Epithelial cell of prostate (primary cell): ENCODE measurements around the gene ATP1B2.
"Not testable (repeated sequence)": the region's sequence is repeated elsewhere in the genome, so short reads cannot be mapped to it uniquely, and the experiment has no call there.

Source experiments
- DNase-seq: peaks from one replicate; pipeline ENCODE4 v3.0.0-alpha.2; 2011; ENCODE audit warnings: low read depth, low spot score
- H3K27ac ChIP-seq: fragments of 450-650 bp; 2 replicates; pipeline ENCODE4 v1.5.1; 2017; ENCODE audit warnings: mild to moderate bottlenecking

ATP1B2 gene

DNA sequence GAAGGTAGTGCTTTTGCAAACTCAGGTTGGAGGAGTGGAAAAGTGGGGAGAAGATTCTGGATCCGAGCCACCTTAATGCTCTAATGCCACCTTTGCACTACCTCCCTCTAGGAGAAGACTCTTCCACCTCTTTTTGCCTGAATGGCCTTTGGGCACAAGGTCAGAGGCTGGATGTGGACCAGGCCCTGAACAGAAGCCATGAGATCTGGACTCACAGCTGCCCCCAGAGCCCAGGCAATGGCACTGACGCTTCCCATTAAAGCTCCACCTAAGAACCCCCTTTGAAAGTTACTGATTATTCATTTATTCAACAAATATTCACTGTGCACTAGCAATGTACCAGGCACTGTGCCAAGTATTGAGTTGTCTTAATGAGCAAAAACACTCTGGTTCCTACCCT, 17.6 kb upstream of the ATP1B2 start:
- no peak for DNase-seq
- no peak overlapping the region for H3K27ac ChIP-seq

DNA sequence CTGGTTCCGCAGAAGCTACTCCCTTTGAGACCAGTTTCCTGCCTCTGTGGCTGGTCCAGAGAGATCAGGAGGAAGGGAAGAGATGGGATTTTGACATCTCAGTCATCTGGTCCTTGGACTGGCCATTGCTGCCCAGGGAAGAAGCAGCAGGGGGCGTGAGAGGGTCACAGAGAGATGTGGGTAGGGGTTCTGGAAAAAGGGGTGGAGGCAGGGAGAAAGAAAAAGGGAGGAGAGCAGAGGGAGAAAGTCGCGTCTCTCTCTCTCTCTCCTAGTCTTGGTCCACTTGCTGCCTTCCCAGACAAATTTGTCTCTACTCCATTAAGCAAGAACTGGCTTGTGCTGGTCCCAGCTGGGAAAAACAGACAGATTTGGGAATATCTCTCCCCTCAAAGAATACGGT, 16.3 kb upstream of the ATP1B2 start:
- no peak for DNase-seq
- H3K27ac ChIP-seq, result no peak overlapping the region

DNA sequence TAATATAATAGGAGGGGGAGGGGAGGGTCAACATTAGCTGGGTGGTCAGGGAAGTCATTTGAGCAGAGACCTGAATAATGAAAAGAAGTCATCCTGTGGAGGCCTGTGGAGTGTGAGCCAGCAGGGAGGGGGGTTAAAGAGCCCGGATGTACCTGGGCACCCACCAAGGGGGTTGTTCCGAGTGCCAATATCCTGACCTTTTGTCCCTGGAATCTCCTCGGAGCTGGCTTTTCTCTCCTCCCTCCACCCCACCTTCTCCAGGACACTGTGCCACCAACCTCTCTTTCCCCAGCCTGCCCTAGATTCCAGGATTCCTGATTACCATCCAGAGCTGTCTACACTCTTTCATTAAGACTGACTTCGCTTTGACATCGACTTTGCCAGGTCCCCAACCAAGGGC, 14.6 kb upstream of the ATP1B2 start:
- DNase-seq, result no peak

DNA sequence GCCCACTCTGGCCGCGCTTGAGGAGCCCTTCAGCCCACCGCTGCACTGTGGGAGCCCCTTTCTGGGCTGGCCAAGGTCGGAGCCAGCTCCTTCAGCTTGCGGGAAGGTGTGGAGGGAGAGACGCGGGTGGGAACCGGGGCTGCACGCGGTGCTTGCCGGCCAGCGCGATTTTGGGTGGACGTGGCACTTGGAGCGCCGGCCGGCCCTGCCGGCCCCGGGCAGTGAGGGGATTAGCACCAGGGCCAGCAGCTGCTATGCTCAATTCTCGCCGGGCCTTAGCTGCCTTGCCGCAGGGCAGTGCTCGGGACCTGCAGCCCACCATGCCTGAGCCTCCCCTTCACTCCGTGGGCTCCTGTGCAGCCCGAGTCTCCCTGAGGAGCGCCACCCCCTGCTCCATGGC, 9.9 kb upstream of the ATP1B2 start:
- DNase-seq, result no peak
- H3K27ac ChIP-seq, result no peak overlapping the region

More for the DNA sequence above, 14.6 kb upstream of the ATP1B2 start:
- H3K27ac ChIP-seq, result no peak overlapping the region

DNA sequence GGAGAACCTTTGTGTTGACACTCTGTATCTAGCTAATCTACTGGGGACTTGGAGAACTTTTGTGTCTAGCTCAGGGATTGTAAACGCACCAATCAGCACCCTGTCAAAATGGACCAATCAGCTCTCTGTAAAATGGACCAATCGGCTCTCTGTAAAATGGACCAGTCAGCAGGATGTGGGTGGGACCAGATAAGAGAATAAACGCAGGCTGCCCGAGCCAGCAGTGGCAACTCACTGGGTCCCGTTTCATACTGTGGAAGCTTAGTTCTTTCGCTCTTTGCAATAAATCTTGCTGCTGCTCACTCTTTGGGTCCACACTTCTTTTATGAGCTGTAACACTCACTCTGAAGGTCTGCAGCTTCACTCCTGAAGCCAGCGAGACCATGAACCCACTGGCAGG, 9.1 kb upstream of the ATP1B2 start:
- not testable (repeated sequence) for DNase-seq, H3K27ac ChIP-seq

DNA sequence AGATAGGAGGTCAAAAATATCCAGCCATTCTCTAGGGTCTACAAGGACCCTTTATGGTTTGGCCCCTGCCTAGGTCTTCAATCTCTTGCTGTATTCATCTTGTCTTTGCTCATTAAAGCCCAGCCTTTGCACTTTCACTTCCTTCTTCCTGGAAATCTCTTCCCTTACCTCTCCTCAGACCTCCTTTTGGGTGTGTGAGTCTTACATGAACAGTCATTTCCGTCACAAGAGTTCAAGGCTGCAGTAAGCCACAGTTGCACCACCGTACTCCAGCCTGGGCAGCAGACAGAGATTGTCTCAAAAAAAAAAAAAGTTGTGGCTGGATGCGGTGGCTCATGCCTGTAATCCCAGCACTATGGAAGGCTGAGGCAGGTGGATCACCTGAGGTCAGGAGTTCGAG, 6.0 kb upstream of the ATP1B2 start:
- no peak overlapping the region for H3K27ac ChIP-seq
- no peak for DNase-seq

DNA sequence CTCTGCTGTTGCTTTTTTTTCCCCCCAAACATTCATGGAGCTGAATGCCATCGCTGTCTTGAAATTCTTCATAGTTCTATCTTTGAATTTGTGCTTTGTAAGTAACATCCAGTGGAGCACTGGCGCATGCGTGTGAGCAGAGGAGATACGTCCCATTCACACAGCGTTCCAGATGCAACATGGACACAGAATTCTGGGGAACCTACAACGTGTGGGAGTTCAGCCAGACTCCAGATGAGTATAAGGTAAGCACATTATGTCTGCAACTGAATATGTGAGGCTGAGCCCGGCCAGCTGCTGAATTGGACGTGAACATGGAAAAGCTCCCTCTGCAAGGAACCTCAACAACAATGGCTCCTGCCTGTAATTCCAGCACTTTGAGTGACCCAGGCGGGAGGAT, 4.3 kb upstream of the ATP1B2 start:
- H3K27ac ChIP-seq, result no peak overlapping the region
- no peak for DNase-seq

DNA sequence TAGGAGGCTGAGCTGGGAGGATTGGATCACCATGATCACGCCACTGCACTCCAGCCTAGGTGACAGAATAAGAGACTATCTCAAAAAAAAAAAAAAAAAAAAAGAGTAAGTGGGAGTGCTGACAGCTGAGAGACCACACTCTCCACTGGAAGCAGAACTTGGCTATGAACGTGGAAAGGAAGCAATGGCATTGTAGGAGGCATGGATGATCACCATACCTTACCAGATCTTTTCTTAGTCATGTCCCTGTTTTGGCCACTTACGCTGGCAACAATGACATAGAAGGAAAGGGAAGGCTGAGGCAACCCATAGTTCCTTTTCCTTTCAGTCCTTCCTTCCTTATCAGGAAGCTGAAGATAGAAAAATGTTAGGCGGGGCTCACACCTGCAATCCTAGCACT, 3.7 kb upstream of the ATP1B2 start:
- H3K27ac ChIP-seq, result no peak overlapping the region
- no peak for DNase-seq

DNA sequence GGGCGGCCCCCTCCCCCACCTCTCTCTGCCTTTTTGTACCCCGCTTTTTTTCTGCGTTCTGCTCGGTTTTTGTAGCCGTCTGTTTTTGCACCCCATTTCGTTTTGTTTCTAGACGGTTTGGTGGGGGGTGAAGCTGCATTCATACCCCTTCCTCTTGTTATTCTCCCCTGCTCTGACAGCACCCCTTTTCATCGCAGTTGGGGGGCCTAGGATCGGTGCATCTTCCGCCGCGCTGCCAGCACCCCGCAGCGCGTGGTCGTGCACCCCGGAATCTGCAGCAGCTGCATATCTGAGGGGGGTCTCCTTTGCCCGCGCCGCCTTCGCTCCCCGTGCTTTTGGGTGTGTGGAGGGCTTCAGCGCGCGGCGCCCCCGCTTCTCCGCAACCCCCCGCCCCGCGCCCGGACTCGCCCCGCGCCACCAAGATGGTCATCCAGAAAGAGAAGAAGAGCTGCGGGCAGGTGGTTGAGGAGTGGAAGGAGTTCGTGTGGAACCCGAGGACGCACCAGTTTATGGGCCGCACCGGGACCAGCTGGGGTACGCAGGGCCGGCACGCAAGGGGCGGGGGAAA, 455 bp downstream of the ATP1B2 start:
- H3K27ac ChIP-seq, result no peak overlapping the region
- no peak for DNase-seq

DNA sequence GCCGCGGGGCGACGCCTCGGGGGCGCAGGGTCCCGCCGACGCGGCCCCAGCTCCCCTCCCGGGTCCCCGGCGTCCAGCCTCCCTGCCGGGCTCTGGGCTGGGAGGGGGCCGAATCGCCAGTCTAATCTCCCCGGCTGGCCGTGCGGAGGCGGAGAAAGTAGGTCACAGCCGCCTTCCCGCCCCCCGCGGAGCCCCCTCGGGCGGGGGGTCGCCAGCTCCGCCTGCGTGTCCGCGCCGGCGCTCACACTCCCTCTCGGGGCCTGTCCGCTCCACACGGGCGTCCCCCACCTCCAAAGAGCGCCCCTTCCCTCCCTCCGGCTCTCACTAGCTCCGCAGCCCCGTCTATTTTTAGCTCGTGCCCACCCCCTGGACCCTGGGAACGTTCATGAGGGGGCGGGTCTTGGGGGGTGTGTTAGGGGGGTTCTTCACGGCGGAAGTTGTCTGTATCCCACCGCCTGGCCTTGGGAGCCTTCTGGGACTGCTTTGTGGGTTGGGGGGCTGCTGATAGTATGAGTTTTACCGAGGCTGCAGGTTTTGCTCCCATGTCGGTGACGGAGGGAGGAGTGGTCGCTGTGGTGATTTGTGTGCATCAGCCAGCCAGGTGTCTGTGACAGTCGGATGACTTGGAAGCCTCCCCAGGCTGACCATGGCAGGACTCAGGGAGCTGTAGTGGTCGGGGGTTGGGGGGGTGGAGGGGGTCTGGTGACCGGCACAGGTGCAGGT, 1.1 kb downstream of the ATP1B2 start:
- no peak for DNase-seq

DNA sequence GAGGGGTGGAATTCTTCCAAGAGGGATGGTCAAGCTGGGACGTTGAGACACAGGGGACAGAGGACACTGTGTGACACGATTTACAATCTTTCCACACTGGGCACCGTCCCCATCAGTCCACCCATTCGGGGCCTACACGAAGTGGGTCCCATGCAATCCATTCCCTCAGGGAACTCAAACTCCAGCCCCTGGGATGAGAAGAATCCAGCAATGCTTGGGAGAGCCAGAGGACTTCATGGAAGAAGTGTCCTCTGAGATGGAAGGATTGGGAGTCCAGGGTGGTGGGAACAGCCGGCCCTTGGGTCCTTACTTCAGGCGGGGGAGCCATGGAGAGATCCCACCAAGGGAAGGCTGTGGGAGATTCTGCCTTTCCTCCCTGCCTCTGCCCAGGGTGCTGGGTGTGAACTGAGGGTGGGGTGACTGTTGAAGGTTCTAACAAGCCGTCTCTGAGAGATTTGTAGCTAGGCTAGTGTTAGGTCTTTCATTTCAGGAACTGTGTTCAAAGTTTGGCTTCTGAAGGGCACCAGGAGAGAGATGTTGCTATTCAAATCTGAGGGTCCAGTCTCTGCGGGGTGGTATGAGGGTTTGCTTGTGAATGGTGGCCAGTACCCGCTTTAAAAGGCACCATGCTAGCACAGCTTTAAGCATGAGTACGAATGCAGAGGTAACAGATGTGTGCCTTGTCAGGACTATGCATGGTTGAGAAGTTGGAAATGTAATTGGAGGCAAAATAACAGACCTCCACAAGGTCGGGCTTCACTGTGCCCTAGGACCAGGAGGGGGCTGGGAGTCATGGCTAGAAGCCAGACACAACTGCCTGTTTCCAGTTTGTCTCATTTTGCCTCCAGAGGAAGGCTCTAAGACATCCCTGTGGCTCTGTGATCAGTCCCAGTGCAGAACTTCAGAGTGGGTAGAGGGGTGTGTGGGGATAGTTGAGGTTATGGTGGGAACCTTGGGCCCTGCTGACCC, 1.9 kb downstream of the ATP1B2 start:
- no peak for DNase-seq

More for the DNA sequence above, 1.1 kb downstream of the ATP1B2 start:
- H3K27ac ChIP-seq, result no peak overlapping the region

DNA sequence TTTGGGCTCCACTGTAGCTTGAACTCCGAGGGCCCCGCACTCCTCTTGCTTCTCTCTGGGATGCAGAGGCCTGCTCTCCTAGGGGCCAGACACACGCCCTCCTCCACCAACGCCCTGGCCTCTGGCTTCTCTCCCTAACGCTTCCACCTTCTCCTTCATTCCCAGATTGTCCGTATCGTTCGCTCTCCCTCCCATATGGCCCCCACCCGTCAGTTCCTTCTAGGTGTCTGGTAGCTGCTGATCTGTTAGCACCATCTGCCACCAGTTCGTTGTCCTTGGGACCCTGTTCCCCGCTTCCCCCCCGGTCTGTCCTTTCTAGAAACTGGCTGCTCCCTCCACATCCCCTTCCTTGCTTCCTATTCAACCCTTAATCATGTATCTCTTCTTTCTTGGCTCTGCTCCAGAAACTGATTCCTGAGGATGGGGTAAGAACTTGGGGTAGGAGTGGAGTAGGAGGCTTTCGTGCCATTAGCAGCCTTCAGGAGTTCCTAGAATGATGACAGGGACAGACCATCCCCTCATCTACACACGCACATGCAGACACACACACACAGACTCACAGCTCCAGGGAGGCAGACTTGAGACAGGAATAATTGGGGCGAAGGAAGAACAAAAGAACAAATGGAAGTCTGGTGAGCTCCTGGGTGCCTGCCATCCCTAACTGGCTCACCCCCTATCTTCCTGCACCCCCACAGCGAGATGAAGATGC, 4.3 kb downstream of the ATP1B2 start:
- no peak for DNase-seq
- no peak overlapping the region for H3K27ac ChIP-seq

More for the DNA sequence above, 1.9 kb downstream of the ATP1B2 start:
- no peak overlapping the region for H3K27ac ChIP-seq

DNA sequence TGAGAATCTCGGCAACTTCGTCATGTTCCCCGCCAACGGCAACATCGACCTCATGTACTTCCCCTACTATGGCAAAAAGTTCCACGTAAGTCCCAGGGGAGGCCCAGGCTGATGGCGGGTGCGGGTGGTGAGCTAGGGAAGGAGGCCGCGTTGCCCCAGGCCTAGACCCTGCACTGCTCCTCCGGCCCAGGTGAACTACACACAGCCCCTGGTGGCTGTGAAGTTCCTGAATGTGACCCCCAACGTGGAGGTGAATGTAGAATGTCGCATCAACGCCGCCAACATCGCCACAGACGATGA, 4.8 kb downstream of the ATP1B2 start:
- H3K27ac ChIP-seq, result no peak overlapping the region
- DNase-seq, result no peak

DNA sequence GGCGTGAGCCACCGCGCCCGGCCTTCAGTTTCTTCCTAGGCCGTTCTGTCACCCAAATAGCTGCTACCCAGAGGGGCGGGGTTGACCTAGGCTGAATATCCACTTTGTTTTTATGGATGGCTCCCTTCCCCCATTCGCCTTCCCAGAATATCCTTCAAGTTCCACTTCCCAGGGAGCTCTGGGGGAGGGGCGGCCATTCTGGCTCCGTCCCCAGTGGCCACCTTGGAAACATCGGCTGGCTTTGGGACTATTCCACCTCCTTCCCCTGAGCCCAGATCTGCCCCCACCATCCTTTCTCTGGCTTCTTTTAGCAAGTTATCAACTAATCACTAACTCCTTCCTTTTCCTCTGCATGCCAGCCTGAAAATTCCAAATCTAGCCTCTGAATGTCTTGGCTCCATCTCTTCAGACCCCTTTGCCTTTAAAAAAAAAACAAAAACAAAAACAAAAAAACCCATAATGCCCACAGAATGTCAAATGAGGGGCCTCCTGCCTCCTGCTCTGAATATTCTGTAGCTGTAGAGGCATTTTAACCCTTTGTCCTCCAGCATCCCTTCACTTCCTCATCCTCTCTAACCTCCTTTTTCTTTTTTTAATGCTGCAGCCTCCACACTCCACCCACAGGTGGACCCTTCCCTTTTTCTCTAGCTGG, 6.4 kb downstream of the ATP1B2 start:
- DNase-seq, result no peak
- H3K27ac ChIP-seq, result no peak overlapping the region

DNA sequence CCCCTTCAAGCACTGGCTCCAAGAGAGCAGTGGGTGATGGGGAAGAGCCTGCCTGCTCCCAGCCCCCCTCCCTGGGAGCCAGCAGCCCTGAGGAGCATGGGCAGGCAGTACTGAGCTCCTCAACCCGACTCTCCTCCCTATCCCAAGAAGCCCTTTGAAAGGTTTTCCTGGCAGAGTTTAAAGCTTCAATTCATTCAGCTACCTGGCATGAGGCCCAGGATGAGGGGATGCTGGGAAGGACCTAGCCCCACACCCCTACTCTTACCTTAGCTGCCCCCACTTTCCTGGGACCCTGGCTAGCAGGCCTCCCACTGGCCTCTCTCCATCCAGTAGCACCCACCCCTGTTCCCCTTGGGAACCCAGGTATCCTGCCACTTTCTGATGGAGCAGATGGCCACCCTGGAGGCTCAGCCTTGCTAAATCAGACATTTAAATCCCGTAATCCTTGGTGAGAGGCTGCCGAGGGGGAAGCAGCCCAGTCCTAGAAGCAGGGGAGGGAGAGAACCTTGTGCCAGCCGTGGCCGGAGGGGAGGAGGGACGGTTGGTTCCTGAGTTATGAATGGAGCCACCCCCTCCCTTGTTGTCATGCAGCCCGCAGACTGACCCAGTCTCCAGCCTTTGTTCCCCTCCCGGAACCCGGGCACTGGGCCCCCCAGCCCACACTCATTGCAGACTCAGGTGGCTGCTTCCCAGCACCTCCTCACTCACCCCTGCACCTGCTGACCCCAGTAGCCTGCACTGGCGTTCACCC, 17.1 kb downstream of the ATP1B2 start:
- no peak overlapping the region for H3K27ac ChIP-seq
- no peak for DNase-seq

DNA sequence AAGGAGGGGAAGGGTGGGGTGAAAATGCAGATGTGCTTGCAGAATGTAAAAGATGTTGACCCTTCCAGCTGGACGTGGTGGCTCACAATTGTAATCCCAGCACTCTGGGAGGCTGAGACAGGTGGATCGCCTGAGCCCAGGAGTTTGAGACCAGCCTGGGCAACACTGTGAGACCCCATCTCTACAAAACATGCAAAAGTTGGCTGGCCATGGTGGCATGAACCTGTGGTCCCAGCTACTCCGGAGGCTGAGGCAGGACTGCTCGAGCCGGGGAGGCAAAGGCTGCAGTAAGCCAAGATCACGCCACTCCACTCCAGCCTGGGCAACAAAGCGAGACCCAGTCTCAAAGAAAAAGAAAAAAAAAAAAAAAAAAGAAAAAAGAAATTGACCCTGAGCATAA, 17.8 kb downstream of the ATP1B2 start:
- DNase-seq, result no peak
- no peak overlapping the region for H3K27ac ChIP-seq

DNA sequence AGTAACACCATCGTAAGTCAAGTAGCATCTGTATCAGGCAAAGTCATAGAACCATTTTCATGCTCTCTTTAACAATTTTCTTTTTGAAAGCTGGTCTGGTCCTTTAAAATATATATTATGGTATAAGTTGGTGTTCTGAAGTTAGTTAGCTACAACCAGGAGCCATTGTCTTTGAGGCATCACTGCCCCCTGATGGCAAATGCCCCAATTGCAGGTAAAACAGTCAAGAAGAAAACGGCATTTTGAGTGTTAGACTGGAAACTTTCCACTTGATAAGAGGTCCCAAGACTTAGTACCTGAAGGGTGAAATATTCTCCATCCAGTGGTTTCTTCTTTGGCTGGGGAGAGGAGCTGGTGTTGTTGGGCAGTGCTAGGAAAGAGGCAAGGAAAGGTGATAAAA, 22.5 kb downstream of the ATP1B2 start:
- no peak overlapping the region for H3K27ac ChIP-seq
- no peak for DNase-seq

DNA sequence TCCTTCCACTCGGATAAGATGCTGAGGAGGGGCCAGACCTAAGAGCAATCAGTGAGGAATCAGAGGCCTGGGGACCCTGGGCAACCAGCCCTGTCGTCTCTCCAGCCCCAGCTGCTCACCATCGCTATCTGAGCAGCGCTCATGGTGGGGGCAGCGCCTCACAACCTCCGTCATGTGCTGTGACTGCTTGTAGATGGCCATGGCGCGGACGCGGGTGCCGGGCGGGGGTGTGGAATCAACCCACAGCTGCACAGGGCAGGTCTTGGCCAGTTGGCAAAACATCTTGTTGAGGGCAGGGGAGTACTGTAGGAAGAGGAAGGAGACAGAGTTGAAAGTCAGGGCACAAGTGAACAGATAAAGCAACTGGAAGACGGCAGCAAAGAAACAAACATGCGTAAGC, 24.2 kb downstream of the ATP1B2 start:
- no peak overlapping the region for H3K27ac ChIP-seq
- no peak for DNase-seq

DNA sequence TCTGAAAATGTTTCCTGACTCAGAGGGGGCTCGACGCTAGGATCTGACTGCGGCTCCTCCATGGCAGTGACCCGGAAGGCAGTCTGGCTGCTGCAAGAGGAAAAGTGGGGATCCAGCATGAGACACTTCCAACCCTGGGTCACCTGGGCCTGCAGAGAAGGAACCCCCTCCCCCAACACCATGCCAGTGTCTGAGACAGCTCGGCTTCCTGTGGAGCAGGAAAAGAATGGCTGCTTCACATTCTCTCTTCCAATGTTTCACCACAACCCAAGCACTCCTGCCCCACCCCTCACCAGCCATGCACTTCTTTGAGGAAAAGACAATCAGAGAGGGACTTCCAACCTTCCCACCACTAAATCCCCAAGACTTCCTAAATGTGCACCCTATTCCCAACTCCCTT, 25.8 kb downstream of the ATP1B2 start:
- DNase-seq, result no peak
- H3K27ac ChIP-seq, result no peak overlapping the region
